GM19025 (cell line): Measurements from ENCODE around the gene SESN3.
A peak's percentile ranks its signal among the peaks of the same experiment; 100 is the strongest.
"Not testable (repeated sequence)": the region's sequence is repeated elsewhere in the genome, so short reads cannot be mapped to it uniquely, and the experiment has no call there.

ENCODE experiments used
- ATAC-seq: cut with Tn5 transposase; IDR thresholded peaks from one replicate; pipeline ENCODE4 v1.9.1; 2021; ENCODE audit warnings: mild to moderate bottlenecking, low read depth, moderate library complexity; ENCODE audit not compliant: unreplicated experiment

The SESN3 gene

DNA sequence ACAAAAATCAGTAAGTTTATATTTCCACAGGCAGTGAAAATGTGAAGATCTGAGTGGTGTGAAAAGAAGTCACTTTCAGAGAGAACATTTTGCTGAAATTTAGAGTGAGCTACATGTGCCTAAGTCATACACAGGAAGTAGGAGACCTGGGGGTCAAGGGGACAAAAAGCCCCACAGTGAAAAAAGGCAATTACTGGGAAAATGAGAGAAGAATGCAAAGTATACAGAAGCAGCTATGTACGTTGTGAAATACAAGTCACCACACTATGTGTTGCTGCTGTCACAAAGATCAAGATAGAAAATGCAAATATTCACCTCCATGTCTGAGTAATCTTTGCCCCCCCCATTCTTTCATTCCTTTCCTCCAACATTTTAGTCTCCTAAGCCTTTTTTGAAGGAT is 21.6 kb upstream of the SESN3 start:
- no peak for ATAC-seq

DNA sequence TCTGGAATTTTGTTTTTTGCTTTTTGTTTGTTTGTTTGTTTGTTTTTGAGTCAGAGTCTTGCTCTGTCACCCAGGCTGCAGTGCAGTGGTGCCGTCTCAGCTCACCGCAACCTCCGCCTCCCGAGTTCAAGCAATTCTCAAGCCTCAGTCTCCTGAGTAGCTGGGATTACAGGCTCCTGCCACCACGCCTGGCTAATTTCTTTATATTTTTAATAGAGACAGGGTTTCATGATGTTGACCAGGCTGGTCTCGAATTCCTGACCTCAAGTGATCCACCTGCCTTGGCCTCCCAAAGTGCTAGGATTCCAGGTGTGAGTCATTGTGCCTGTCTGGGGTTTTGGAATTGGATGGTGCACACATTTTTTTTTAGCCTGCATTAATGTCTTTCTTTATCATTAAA is 20.9 kb upstream of the SESN3 start:
- not testable (repeated sequence) for ATAC-seq

DNA sequence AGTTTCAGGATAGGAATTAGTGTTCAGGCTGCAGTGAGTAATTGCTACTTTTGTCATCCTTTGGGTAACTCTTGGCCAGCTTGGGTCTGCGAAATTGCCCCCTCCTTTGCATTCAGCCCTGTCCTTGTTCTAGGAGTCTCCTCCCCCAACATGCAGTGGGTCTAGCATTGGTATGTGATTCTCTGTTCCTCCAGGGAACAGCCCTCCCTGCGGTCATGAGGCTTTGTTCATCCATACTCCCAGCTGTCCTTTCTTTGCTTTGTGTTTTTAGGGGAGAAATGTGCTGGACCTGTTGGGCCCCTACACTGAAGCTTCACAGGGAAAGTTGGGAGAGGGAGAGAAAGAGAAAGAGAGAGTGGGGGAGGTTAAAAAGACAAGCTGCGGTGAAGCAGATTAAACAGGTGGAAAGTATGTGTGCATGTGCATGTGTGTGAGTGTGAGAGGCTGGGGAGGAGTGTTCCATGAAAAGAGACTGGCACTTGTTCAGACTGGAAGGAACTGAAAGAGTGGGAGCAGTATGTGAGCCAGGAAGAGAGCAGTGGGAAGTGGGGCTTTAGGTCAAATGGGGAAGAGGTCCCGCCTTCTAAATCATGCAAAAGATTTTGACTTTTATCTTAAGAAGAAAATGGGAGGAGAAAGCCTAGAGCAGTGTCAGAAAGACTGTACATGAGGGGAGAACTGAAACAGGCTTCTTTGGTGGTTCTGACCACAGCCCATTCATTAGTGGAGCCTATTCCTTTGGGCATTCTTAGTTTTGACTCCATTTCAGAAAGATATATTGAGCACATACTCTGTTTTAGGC is 17.9 kb upstream of the SESN3 start:
- peak; percentile 90 for ATAC-seq

DNA sequence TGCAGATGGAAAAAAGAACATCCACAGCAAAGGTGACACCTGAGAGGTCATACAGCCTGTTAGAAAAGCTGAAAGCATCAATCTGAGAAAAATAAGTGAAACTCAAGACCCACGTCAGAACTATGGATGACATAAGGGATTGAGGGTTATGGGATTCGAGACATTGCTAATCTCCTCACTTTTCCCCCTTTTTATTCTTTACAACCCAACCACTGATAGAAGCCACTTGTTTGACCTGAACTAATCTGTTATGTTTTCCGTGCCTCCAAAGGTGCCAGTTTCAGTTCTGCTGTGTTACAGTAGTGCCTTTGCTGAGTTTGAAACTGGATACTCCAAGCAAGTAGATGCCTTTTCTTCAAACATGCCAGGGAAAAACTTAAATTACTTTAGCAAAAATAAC is 16.9 kb upstream of the SESN3 start:
- no peak for ATAC-seq

DNA sequence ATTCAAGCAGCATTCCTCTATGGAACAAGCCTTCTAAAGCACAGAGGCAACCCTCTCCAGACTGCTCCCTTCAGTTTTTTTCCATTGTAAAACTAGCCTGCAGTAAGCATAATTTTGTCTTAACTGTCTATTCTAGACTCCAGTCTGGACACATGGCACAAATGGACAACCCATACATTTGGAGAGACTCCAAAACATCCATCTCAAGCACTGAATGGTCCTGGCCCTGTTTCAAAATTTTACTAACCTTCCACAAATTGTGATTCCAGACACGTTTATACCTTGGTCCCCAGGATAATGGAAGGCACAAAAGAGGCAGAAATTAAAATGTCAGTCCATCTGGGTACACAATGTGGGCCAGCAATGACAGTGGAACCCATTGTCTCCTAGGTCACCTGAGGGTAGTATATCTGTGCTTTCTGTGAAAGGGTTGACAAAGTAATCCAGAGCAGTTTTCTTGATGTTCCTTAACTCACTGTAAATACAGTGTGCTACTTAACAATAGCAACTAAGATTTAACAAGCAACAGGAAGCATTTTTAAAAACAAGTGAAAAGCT is 16.2 kb upstream of the SESN3 start:
- no peak for ATAC-seq

DNA sequence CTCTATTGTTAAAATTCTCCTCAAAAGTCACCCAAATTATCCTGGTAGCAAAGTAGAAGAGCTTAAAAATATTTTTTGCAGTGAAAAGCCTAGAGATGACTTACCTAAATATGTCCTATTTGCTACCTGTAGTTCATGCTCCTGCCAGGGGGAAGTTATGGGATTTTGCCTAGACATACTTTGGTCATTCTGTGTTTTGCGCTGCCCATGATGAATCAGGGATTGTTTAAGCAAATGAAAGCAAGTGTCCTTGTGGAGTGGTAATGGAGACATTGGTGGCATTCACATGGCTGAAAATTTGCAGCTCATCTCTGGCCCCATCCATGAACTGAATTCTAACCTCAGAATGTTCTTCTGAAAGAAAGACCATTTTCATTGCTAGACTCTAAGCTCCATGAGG is 14.6 kb upstream of the SESN3 start:
- ATAC-seq, result no peak

DNA sequence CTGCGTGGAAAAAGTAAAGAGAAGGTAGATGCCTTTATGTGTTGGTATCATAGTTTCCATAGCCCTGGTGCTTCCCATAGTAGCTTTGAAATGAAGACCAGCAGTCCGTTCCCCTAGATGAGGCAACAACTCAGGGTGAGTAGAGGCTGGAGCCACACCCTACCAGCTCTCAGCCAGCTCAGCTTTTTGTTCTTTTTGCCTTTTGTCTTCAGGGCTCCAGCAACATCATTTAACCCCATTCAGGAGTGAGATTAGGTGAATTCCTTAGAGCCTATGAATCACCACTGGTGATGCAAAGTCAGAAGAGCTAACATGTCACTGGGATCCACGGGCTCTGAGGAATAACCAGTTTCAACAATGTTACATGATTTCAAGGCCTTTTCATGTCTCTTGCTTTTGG is 14.0 kb upstream of the SESN3 start:
- no peak for ATAC-seq

DNA sequence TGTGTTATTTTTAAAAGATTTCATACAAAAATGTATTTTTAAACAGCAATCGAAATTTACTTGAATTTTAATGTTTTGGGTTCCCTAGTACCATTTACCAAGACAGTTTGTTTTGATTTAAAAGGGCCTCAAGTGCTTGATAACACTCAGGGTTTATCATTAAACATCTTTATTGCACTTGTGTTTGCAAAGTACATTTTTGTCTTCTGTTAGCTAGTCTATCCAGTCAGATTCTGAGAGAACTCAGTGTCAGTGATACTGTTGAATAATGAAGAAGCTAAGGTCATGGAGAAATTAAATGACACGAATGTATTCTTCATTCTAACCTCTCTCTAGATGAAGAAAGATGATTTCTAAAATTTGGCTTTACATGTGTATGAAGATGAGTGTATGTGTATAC is 12.7 kb upstream of the SESN3 start:
- ATAC-seq, result no peak

DNA sequence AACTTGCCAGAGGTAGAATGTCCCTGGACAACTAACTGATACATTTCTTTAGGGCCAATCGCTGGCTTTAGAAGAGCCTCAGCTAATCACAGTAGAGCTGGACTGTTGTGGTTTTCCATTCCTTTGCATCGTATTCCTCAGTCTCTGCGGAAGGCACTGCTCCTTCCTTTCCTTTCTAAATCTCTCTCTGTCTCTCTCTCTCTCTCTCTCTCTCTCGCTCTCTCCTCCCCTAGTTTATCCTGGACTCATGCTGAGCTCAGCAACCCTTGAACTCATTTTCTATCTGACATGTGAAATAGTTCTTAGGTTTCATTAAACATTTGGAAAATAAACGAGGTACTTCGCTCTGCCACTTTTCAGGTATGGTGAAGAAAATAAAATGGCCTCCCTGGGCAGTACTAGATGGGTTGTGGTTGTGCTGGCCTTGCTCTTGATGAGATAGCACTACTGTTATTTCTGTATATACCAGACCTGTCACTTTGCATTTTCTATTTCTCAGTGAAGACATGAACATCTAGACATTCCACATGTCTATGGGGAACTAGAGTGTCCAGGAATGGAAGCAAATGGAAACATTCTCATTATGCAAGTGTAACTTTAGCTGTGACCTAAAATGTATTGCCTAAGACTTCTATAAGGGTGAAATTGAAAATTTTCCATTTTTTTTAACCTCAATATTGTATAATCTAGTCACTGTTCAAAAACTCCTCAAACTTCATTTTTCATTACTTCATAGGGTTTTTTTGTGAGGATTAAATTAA is 12.0 kb upstream of the SESN3 start:
- no peak for ATAC-seq

DNA sequence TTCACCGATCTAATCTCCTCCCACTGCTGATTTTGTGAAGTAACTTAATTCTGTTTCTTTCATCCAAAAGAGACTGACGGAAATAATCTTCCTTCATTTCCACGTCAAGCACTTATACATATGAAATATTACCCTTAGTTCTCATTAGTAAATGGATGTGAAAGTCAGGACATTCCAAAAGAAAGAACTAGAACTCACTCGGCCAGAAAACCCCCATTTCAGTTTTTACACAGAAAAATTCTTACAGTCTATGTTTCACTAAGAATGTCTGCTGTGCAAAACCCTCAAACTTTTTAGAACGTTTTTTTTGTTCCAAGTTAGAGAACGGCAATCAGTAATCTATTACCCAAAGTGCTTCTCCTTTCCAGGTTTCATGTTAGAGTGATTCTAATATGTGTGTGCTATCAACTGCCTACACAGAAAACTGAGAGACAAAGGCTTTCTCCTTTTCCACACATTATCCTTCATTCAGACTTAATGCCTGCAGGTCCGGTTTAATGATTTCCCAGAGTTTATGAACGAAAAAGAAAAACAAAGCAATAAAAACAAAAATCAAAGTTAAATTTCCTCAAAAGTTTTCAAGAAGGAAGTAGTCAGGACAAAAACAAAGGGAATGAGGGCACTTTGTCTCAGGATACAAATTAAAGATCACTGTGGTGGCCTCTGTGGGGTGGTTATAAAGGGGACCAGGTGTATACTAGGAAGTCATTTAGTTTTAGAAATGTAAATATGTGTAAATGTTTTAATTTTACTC is 11.3 kb upstream of the SESN3 start:
- peak; percentile 63 for ATAC-seq

DNA sequence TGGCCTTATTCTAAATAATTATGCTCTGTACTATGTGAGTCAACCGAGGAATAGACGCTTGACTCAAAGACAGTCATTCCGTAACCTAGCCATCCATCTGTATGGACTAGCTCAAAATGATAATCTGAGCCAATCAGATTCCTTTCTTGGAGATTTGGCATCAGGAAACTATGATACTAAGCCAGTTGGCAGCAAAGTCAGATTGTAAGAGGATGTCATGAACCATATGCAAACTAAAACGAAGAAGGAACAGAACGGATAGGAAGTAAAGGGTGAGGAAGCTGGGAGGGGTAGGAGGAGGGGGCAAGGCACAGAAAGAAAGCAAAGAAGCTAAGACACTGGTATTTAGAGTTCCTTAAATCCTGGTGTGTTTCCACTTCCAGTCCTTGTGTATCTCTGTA is 10.7 kb upstream of the SESN3 start:
- ATAC-seq, result peak; percentile 57

DNA sequence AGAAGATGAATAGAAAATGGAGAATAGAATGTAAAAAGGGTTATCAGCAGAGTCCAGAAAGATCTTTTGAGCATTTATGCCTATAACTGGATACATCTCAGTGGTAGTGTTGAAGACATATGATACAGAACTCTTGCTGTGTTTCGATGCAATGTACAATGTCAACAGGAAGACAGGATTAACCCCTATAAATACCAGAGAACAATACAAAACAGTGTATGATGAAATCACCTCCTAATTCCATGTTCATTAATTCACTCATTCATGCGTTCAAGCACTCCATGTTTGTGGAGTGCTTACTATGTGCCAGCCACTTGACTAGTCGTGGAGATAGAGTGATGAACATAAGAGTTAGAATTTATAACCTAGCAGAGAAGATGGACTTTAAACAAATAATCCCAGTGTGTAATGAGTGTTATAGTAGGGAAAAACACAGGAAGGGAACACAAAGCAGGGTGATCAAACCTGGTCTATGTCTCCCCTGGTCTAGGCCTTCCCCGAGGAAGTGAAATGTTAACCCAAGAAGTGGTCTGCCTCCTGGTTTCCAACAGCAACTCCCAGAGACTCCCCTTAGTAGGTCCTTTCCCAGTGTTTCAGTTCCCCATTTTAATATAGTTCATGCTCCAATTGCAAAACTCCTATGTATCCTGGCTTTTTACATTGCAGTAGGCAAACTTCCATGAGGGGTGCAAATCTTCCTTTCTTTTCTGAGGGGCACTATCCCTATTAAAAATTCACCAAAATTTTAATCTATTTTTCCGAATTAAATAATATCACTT is 9.1 kb upstream of the SESN3 start:
- no peak for ATAC-seq

DNA sequence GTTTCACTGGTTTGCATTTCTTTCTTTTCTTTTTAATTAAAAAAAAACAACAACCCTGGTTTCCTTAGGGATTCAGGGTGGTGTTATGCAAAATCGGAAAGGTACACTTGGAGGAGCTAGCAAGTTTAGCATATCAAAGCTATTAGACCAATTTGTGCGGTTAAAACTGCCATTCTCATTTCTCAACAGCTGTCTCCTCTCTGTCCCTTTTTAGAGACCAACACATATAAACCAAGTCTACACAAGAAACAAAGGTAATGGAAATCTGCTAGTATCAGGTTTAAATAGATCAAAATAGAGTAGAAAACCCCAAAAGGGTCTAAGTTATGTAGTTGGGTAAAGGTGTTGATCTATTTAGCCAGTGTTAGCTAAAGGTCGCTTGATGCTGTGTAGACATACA is 1.7 kb upstream of the SESN3 start:
- ATAC-seq, result no peak

DNA sequence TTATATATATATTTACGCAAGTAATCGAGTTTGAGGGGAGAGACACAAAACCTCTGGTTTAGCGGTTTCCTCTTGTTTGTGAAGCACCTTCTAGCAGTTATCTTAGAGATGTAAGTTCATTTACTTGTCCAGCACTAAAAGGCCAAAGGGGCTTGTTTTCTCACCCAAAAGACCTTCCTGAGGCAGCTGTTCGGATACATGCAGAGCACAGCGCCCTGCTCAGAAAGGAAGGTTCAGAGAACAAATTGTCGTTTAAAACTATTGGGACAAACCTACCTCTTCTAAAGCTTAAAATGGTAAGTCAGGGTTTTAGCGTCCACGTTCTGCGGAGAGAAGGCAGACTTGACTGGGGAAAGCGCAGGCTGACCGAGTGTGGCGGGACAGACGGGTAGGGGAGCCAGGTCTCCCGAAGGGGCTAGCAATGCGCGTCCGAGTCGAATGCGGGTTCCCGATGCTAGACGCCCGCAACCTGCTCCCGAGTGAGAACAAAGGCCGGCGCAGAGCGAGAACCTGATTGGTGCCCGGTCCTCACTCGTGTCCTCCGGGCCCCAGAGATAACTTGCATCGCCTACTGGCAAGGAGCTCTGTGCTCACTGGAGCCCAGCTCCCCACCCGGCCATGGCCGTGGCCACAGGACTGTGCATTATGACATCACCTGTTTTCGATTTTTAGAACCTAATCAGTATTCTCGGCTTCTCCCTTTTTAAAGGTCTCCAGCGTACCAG is 1.0 kb upstream of the SESN3 start:
- ATAC-seq, result peak; percentile 12

DNA sequence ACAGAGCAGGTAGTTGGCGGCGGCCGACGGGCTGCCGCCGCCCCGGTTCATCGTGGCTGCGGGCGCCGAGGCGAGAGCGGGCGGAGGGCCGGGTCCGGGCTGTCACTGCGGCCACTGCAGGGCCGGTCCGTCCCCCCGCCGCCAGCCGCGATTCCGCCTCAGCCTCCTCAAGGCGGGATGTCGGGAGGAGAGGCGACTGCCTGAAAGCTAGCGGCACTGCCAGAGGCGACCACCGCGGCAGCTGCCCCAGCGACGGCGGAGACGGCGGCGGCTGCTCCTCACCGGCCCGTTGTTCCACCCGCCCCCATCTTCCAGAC is 234 bp downstream of the SESN3 start:
- peak; percentile 10 for ATAC-seq

DNA sequence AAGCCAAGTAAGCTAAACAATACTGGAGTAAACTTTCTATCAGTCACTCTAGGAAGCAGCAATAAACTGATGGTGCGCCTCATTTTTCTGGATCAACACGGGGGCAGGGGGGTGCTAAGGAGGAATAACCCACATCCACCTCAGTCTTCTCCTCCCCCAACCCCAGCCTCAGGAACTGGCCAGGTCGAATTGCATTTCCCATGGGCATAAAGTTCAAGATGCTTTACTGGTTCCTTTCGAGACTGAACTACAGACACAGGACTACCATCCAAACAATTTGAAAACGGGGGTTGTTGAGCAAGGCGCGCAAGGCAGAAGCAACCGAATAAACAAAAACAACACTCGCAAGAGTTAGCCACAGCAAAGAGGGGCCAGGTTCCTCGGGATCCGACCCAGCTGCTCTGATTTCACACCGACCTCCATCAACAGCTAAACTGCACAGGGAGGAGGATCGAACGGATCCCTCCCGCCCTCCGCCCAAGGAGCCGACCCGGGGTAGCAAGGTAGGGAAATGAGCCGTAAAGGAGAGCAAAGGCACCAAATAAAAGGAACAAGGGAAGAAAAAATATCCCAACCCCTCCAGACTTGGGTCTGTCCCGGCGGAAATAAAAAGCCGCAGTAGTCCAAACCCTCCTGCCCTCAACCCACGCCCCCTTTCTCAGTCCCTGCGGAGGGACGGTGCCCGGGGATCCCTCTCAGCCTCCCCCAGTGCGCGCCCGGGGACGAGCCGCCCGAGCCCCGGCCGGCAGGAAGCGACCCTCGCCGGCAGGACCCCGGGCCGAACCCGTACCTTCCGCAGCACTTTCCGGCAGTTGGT is 801 bp downstream of the SESN3 start:
- ATAC-seq, result no peak

DNA sequence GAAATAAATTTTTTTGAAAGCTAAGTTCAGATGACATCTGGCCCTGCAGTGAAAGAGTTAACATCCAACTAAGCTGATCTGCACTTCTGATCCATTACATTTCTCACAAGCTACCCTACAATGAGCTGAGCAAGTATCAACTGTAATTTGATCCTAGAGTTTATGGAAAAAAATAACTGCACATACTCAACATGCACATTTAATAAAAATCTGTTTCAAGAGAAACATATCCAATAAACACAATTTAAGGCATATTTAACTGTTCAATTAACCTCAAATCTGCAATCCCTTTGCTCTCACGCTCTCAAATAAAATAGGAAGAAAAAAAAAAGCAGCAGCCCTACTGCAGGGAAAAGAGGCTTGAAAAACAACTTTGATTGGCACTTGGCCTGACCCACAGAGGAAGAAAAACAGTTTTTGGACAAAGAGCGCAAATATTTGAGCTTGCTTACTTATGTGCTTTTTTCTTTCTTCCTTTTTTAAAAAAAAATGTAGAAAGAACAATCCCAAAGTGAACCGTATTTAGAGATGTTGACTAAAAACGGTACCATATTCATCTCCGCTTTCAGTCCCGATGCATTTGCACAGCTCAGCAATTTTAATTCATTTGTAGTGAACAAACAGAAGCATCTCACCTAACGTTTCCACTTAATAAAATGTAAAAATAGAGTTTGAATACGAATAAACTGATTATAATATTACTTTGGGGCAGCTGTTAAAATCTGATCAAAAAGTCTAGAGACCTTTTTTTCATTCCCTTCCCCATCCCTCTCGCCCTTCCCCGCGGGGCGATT is 1.6 kb downstream of the SESN3 start:
- no peak for ATAC-seq

DNA sequence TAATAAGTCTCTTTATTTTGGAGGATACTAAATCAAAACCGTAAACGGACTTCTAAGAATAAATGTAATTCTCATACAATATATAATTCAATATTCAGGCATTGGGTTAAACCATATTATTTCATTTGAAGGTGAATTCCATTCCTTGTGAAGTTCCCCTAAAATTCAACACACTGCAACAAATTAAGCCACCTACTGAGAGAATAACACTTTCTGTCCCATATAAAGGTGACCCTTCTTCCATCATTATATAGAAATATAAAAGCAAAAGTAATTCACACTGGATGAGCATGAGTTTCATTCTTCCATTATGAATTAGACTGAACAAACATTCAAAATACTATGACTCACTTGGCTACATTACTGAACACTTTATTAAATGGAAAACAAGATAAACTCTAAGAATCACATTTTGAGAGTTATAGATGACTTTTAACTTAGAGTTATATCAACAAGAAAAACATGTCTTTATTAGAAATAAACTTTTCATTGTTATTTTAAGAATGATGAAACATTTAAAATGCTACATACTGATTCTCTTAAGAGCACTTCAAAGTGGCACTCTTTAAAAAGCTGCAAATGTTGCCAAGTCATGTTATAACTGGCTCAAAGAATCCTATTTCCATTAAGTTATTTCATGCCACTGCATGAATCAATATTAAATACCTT is 2.8 kb downstream of the SESN3 start:
- ATAC-seq, result no peak
